ENCODE measurements around the gene PCDHGA1.

The PCDHGA1 gene

DNA sequence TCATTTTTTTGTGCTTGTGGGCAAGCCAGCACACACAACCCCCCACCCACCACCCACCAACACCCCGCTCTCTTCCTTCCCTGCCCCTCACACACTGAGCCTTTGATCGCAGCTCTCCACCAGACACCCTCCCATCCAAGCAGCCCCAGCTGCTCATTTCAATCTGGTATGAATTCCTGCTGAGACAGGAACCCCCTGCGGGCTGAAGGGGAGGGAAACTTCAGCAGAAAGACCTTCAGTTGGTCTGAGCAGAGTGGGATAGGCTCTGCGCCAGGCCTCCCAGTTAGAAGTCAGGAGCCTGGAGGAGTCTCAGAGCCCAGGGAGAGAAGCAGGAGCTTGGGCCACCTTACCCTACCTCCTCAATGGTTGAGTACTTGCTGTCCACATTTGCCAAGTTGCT lies 165.7 kb downstream of the PCDHGA1 start:
- TF ChIP-seq, protein P1, sequence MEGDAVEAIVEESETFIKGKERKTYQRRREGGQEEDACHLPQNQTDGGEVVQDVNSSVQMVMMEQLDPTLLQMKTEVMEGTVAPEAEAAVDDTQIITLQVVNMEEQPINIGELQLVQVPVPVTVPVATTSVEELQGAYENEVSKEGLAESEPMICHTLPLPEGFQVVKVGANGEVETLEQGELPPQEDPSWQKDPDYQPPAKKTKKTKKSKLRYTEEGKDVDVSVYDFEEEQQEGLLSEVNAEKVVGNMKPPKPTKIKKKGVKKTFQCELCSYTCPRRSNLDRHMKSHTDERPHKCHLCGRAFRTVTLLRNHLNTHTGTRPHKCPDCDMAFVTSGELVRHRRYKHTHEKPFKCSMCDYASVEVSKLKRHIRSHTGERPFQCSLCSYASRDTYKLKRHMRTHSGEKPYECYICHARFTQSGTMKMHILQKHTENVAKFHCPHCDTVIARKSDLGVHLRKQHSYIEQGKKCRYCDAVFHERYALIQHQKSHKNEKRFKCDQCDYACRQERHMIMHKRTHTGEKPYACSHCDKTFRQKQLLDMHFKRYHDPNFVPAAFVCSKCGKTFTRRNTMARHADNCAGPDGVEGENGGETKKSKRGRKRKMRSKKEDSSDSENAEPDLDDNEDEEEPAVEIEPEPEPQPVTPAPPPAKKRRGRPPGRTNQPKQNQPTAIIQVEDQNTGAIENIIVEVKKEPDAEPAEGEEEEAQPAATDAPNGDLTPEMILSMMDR (IDR thresholded peaks at IDR 0.05; ENCODE audit: insufficient read depth, missing control alignments) = no peak
- FAIRE-seq = no peak

DNA sequence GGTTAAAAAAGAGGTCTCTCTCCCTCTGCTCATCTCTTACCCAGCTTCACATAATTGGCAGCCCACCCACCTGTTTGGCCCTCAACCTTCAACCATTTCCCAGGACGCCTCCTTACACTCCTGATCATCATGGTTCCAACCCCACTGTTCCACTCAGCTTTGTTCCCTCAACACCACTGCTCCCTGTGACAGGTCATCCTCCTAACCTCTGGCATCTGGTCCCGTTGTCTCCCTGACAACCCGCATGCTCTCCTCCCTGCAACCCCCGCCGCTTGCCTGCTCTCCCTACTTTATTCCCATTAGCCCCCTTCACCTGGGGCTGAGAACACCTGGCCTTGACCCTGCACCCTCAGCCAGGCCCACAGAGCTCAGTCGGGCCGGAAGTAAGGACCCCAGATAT lies 171.4 kb downstream of the PCDHGA1 start:
- no peak for DNase-seq (ENCODE audit: insufficient read length, low spot score)
- no peak for FAIRE-seq
- TF ChIP-seq, protein P1 (IDR thresholded peaks at IDR 0.05; ENCODE audit: insufficient read depth, missing control alignments) = no peak

More for the DNA sequence above, 165.7 kb downstream of the PCDHGA1 start:
- DNase-seq (ENCODE audit: insufficient read length, low spot score) = no peak

DNA sequence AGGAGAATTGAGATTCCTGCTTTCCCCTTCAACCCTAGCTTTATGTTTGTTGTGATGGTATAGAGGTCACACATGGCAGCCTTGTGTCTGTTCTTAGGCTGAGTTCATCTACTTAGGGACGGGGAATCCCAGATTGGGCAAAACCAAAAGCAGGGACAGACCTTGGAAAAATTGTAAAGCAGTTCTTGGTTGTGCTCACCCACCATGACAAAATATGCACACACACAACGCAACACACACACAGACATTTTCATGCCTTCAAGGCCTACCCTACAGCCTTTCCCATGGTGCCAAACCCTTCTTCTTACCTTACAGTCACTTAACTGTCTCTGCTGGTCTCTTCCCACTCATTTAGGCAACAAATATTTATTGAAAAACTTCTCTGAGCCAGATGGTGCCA lies 173.4 kb downstream of the PCDHGA1 start:
- no peak for DNase-seq (ENCODE audit: insufficient read length, low spot score)
- TF ChIP-seq, protein P1 (IDR thresholded peaks at IDR 0.05; ENCODE audit: insufficient read depth, missing control alignments) = no peak
- FAIRE-seq = no peak

DNA sequence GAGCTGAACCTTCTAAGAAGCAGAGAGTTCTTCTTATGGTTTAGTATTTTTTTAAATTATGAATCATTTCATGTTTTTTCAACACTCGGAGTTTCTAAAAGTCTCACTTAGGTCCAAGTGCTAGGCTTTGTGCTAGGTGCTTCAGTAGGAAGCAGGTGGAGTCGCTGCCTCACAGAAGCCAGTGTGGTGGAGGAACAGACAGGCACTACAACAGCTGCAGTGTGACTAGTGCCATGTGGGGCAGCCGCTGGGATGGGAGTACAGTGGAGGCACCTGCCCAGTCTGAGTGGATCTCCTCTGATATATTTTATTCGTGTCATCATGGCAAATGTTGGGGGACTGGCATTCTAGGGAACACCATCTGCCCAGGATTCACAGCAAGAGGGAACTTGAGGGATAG lies 173.9 kb downstream of the PCDHGA1 start:
- DNase-seq (ENCODE audit: insufficient read length, low spot score) (no peak), FAIRE-seq (no peak)
- TF ChIP-seq, protein P1 (IDR thresholded peaks at IDR 0.05; ENCODE audit: insufficient read depth, missing control alignments) = no peak

DNA sequence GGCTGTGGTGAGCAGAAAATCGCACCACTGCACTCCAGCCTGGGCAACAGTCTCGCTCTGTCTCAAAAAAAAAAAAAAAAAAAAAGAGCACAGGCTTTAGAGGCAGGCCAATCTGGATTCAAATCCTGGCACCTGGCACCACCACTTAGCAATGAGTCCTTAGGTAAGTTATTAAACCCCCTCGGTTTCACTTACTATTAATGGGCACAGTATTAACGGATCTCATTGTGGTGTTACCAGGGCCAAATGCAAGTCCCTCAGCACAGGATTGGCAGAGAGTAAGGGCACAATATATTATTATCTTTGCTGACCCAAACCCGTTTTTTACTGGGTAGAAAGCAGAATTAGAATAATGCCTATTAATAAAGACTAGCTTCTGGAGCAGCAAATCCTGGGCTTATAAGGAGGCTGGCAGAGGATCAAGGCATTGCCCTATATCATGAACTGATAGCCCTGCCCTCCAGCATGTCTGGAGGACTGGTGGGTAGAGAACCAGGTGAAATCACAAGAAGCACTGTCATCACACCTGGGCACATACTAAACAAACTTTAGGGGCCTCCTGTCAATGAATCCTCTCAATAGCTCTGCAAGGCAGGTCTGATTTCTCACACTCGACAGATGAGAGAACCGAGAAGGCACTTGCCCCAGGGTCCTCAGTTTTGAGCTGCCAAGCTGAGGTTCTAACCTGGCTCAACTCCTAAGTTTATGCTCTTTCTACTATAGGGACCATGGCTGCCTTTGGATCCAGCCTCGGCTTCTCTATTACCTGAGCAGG lies 176.3 kb downstream of the PCDHGA1 start:
- FAIRE-seq (no peak), DNase-seq (ENCODE audit: insufficient read length, low spot score) (no peak)

DNA sequence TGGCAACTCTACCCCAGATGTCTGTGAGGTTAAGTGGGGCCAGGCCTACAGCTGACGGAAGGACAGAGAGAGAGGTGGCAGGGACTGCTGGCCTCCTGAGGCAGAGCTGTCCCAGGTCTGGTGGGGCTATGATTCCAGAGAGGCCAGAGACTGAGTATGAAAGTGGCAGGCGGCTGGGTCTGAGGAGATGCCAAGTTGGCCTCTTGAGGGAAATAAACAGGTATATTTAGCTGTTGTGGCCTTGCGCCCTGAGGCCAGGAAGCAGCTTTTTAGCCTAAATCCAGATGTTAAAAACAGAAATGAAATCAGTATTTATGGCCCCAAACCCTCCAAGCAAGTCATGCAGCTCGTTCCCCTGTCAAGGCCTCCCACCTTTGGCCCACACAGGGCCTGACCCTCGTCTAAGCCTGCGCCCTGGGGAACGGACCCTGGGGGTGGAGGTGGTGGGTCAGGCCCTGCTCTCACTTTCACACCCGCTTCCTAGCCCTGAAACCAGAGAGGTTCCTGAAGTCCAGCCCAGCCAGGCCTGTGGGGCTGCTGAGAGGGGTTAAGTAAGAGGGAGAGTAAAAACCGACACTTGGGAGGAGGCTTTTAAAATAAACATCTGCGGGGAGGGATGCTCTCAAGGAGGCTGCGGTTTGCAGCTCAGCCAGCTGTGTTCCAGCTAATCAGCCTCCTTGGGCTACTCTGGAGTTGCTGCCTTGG lies 177.2 kb downstream of the PCDHGA1 start:
- TF ChIP-seq, protein P1 (IDR thresholded peaks at IDR 0.05; ENCODE audit: insufficient read depth, missing control alignments) = no peak
- no peak for DNase-seq (ENCODE audit: insufficient read length, low spot score)
- FAIRE-seq = no peak

More for the DNA sequence above, 176.3 kb downstream of the PCDHGA1 start:
- TF ChIP-seq, protein P1 (IDR thresholded peaks at IDR 0.05; ENCODE audit: insufficient read depth, missing control alignments) = no peak

DNA sequence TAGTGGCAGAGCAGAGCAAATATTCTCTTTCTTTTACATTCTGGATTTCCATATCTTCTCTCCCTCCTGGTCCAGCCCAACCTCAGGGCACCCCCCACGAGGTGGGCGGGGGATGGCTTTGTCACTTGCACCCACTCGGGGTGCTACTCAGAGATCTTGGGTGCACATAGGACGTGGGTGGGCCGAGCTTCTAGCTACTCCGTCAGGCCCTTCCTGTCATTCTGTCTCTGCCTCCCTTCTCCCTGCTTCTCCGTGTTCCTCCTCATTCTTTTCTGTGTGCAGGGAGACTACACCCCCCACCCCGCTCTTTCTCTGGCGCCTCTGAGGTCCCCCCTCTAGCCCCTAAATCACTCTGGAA lies 178.1 kb downstream of the PCDHGA1 start:
- no peak for DNase-seq (ENCODE audit: insufficient read length, low spot score)
- TF ChIP-seq, protein P1 (IDR thresholded peaks at IDR 0.05; ENCODE audit: insufficient read depth, missing control alignments) = no peak
- FAIRE-seq = no peak

Data from D721Med (cell line).